22Rv1 (cell line): ENCODE measurements around the gene MSI2.

Experiments
- CTCF ChIP-seq: fragments of 450-650 bp; IDR thresholded peaks from 2 replicates; pipeline ENCODE4 v1.5.1; 2017; ENCODE audit warnings: mild to moderate bottlenecking
- ZFX ChIP-seq: fragments of 450-650 bp; IDR thresholded peaks from 2 replicates; pipeline ENCODE4 v1.6.1; 2017; ENCODE audit warnings: antibody characterized with exemption, borderline replicate concordance

DNA sequence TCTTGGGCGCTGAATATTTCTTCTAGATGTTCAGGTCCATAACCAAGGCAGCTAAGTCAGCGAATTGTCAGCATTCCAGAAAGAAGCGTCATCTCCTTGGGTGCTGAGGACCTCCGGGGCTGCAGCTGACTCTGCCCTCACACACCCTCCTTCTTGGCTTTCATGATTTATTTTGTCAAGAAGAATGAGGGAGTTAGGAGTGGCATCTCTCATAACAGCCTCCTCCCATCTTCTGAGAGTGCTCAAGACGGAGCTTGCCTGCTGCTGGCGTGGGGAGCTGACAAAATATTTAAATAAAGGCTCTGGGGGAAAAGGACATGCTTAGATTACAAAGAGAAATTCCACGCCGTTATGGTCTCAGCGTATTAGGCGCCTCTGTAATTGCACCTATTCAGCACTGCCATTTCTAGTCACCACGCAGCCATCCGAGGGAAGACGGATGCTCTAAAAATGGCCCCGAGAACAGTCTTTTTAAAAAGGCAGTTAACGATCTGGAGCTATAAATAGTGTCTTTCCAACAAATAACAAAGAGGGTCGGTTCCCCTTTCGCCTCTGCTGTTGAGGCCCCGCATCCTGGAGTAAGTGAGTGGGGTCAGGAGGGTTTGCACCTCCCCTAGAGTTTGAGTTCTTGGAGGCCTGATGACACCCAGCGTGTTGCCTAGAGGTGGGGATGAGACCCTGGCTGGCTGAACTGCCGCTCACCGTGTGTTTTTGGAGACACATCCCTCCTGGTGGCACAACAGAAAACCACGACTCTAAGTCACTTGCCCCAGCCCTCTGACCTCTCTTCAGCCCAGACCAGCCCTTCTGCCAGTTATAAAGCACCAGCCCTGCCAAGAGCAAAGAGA lies 301.7 kb downstream of the MSI2 start:
- TF ChIP-seq CTCF (no peak), ZFX (no peak)
